ENCODE measurements around the gene GARNL3.
A peak's percentile ranks its signal among the peaks of the same experiment; 100 is the strongest.

GARNL3 gene

GRCh38 chr9:127244609-127245601 is 19.7 kb upstream of the GARNL3 start:
- Histone ChIP-seq H4K8ac (ENCODE audit: low read depth, low read length) (no peak overlapping the region), H3K36me3 (ENCODE audit: control insufficient read depth, insufficient read depth, low read length) (no peaks in the 10 kb centered on the region), H3K18ac (ENCODE audit: low read length) (peak overlapping the region; percentile 53), H3K79me1 (ENCODE audit: low read length) (no peaks in the 10 kb centered on the region), H4K5ac (ENCODE audit: low read length) (no peak overlapping the region), H3K27me3 (ENCODE audit: insufficient read depth, low read length, poor library complexity) (no peaks in the 10 kb centered on the region), H3K4me2 (ENCODE audit: low read length) (peak overlapping the region; percentile 77), H3K4ac (ENCODE audit: low read depth, low read length) (no peak overlapping the region), H3K56ac (ENCODE audit: low read length) (peak overlapping the region; percentile 89), H3K9ac (ENCODE audit: low read length) (peak overlapping the region; percentile 84), H3K79me2 (ENCODE audit: control insufficient read depth, insufficient read depth, low read length) (no peaks in the 10 kb centered on the region), H3K4me3 (ENCODE audit: low read length) (peak overlapping the region; percentile 72), H3K27ac (ENCODE audit: low read depth, low read length) (no peak overlapping the region), H2BK15ac (replicated peaks; ENCODE audit: low read depth) (no peak overlapping the region), H3K23ac (ENCODE audit: low read length) (no peak overlapping the region), H2BK5ac (ENCODE audit: low read length) (no peak overlapping the region), H3K4me1 (ENCODE audit: control insufficient read depth, low read depth, low read length) (peaks cover 2% of the 10 kb centered on the region), H2AK5ac (ENCODE audit: low read length) (no peak overlapping the region), H2BK120ac (ENCODE audit: low read depth, low read length) (no peak overlapping the region)
- WGBS (ENCODE audit: extremely low coverage, insufficient coverage, low lambda C conversion rate): no CpG with 5 or more reads among the region's 53 CpGs
- DNase-seq: peak; percentile 98

- Histone ChIP-seq H3K18ac (ENCODE audit: low read length) (peak overlapping the region; percentile 19), H3K4me2 (ENCODE audit: low read length) (peak overlapping the region; percentile 77), H2BK5ac (ENCODE audit: low read length) (no peak overlapping the region), H3K9ac (ENCODE audit: low read length) (peak overlapping the region; percentile 32), H3K23ac (ENCODE audit: low read length) (no peak overlapping the region), H3K27ac (ENCODE audit: low read depth, low read length) (no peak overlapping the region), H2BK15ac (replicated peaks; ENCODE audit: low read depth) (no peak overlapping the region), H3K36me3 (ENCODE audit: control insufficient read depth, insufficient read depth, low read length) (no peaks in the 10 kb centered on the region), H3K27me3 (ENCODE audit: insufficient read depth, low read length, poor library complexity) (no peaks in the 10 kb centered on the region), H2BK120ac (ENCODE audit: low read depth, low read length) (no peak overlapping the region), H3K4ac (ENCODE audit: low read depth, low read length) (no peak overlapping the region), H3K56ac (ENCODE audit: low read length) (peak overlapping the region; percentile 89), H3K79me2 (ENCODE audit: control insufficient read depth, insufficient read depth, low read length) (no peaks in the 10 kb centered on the region), H3K79me1 (ENCODE audit: low read length) (no peaks in the 10 kb centered on the region), H2AK5ac (ENCODE audit: low read length) (peak overlapping the region; percentile 58), H4K5ac (ENCODE audit: low read length) (peak overlapping the region; percentile 87), H3K4me1 (ENCODE audit: control insufficient read depth, low read depth, low read length) (peaks cover 2% of the 10 kb centered on the region), H3K4me3 (ENCODE audit: low read length) (peak overlapping the region; percentile 72), H4K8ac (ENCODE audit: low read depth, low read length) (no peak overlapping the region)
- DNase-seq: no peak
- WGBS (ENCODE audit: extremely low coverage, insufficient coverage, low lambda C conversion rate): no CpG with 5 or more reads among the region's 8 CpGs
These were observed 18.9 kb upstream of the GARNL3 start for GRCh38 chr9:127245637-127246164.

GRCh38 chr9:127248241-127248640 is 16.3 kb upstream of the GARNL3 start:
- Histone ChIP-seq H3K27me3 (ENCODE audit: insufficient read depth, low read length, poor library complexity) (no peaks in the 10 kb centered on the region), H2BK120ac (ENCODE audit: low read depth, low read length) (no peak overlapping the region), H4K5ac (ENCODE audit: low read length) (no peak overlapping the region), H3K23ac (ENCODE audit: low read length) (no peak overlapping the region), H3K4ac (ENCODE audit: low read depth, low read length) (no peak overlapping the region), H3K4me3 (ENCODE audit: low read length) (no peak overlapping the region), H2BK5ac (ENCODE audit: low read length) (no peak overlapping the region), H3K79me1 (ENCODE audit: low read length) (no peaks in the 10 kb centered on the region), H3K27ac (ENCODE audit: low read depth, low read length) (no peak overlapping the region), H3K9ac (ENCODE audit: low read length) (no peak overlapping the region), H3K79me2 (ENCODE audit: control insufficient read depth, insufficient read depth, low read length) (no peaks in the 10 kb centered on the region), H3K56ac (ENCODE audit: low read length) (no peak overlapping the region), H4K8ac (ENCODE audit: low read depth, low read length) (no peak overlapping the region), H2AK5ac (ENCODE audit: low read length) (no peak overlapping the region), H3K18ac (ENCODE audit: low read length) (no peak overlapping the region), H3K36me3 (ENCODE audit: control insufficient read depth, insufficient read depth, low read length) (no peaks in the 10 kb centered on the region), H3K4me1 (ENCODE audit: control insufficient read depth, low read depth, low read length) (peaks cover 5% of the 10 kb centered on the region), H2BK15ac (replicated peaks; ENCODE audit: low read depth) (no peak overlapping the region), H3K4me2 (ENCODE audit: low read length) (no peak overlapping the region)
- WGBS (ENCODE audit: extremely low coverage, insufficient coverage, low lambda C conversion rate): no CpG with 5 or more reads among the region's 3 CpGs
- peak; percentile 14 for DNase-seq

- no peak overlapping the region for H3K18ac ChIP-seq (ENCODE audit: low read length)
- no peak overlapping the region for H3K27ac ChIP-seq (ENCODE audit: low read depth, low read length)
- no peak overlapping the region for H2BK120ac ChIP-seq (ENCODE audit: low read depth, low read length)
- H3K9ac ChIP-seq (ENCODE audit: low read length): no peak overlapping the region
- no peak overlapping the region for H3K4ac ChIP-seq (ENCODE audit: low read depth, low read length)
- no peaks in the 10 kb centered on the region for H3K36me3 ChIP-seq (ENCODE audit: control insufficient read depth, insufficient read depth, low read length)
- no peak overlapping the region for H3K56ac ChIP-seq (ENCODE audit: low read length)
- no peak overlapping the region for H2AK5ac ChIP-seq (ENCODE audit: low read length)
- no peak overlapping the region for H3K4me2 ChIP-seq (ENCODE audit: low read length)
- no peak for DNase-seq
- H3K27me3 ChIP-seq (ENCODE audit: insufficient read depth, low read length, poor library complexity): no peaks in the 10 kb centered on the region
- no peak overlapping the region for H3K4me3 ChIP-seq (ENCODE audit: low read length)
- no peak overlapping the region for H4K8ac ChIP-seq (ENCODE audit: low read depth, low read length)
- H4K5ac ChIP-seq (ENCODE audit: low read length): no peak overlapping the region
- H3K4me1 ChIP-seq (ENCODE audit: control insufficient read depth, low read depth, low read length): peaks cover 6% of the 10 kb centered on the region
- no peak overlapping the region for H3K23ac ChIP-seq (ENCODE audit: low read length)
- no peaks in the 10 kb centered on the region for H3K79me2 ChIP-seq (ENCODE audit: control insufficient read depth, insufficient read depth, low read length)
- H3K79me1 ChIP-seq (ENCODE audit: low read length): no peaks in the 10 kb centered on the region
- no CpG with 5 or more reads among the region's 5 CpGs for WGBS (ENCODE audit: extremely low coverage, insufficient coverage, low lambda C conversion rate)
- no peak overlapping the region for H2BK5ac ChIP-seq (ENCODE audit: low read length)
- no peak overlapping the region for H2BK15ac ChIP-seq (replicated peaks; ENCODE audit: low read depth)
These were observed 14.7 kb upstream of the GARNL3 start for GRCh38 chr9:127249877-127250276.

- no peak for DNase-seq
- H2BK5ac ChIP-seq (ENCODE audit: low read length): no peak overlapping the region
- no peak overlapping the region for H2AK5ac ChIP-seq (ENCODE audit: low read length)
- H3K79me1 ChIP-seq (ENCODE audit: low read length): no peaks in the 10 kb centered on the region
- no peak overlapping the region for H3K4me2 ChIP-seq (ENCODE audit: low read length)
- H3K9ac ChIP-seq (ENCODE audit: low read length): no peak overlapping the region
- no peak overlapping the region for H3K27ac ChIP-seq (ENCODE audit: low read depth, low read length)
- no peak overlapping the region for H3K56ac ChIP-seq (ENCODE audit: low read length)
- no peaks in the 10 kb centered on the region for H3K36me3 ChIP-seq (ENCODE audit: control insufficient read depth, insufficient read depth, low read length)
- H3K27me3 ChIP-seq (ENCODE audit: insufficient read depth, low read length, poor library complexity): no peaks in the 10 kb centered on the region
- no peak overlapping the region for H3K4me3 ChIP-seq (ENCODE audit: low read length)
- WGBS (ENCODE audit: extremely low coverage, insufficient coverage, low lambda C conversion rate): no CpG with 5 or more reads among the region's 3 CpGs
- H3K4ac ChIP-seq (ENCODE audit: low read depth, low read length): no peak overlapping the region
- H4K8ac ChIP-seq (ENCODE audit: low read depth, low read length): no peak overlapping the region
- no peak overlapping the region for H3K18ac ChIP-seq (ENCODE audit: low read length)
- H2BK15ac ChIP-seq (replicated peaks; ENCODE audit: low read depth): no peak overlapping the region
- no peaks in the 10 kb centered on the region for H3K79me2 ChIP-seq (ENCODE audit: control insufficient read depth, insufficient read depth, low read length)
- no peak overlapping the region for H2BK120ac ChIP-seq (ENCODE audit: low read depth, low read length)
- no peak overlapping the region for H3K23ac ChIP-seq (ENCODE audit: low read length)
- H3K4me1 ChIP-seq (ENCODE audit: control insufficient read depth, low read depth, low read length): peaks cover 6% of the 10 kb centered on the region
- no peak overlapping the region for H4K5ac ChIP-seq (ENCODE audit: low read length)
These were observed 13.6 kb upstream of the GARNL3 start for GRCh38 chr9:127250896-127251391.
